ENCODE data around the gene SLC15A3.

SLC15A3 gene

GRCh38 chr11:60951904-60952741 is at the start of gene SLC15A3:
TSS of gene SLC15A3 (minus strand) at chr11:60952176. CDS start at chr11:60951551, 625 bp downstream.
- no peak for DNase-seq (ENCODE audit: insufficient read length, low spot score)
- no peak for FAIRE-seq

DNA sequence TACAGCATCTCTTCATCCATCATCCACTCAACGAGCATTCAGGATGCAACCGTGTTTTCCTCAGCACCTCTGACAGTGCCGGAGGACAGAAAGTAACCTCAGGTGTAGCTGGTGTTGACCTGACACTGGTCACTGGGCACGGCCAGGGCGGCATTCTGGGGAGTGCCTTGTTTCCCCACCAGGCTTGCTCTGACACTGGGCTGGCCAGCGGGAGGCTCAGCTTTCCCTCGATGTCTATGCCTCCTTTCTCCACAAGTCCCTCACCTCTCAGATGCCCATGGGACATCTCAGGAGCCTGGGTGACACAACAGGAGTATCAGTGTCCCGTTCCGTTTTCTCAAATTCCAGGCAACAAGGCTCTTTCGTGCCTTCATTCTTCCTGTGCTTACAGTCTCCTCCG is 48.5 kb upstream of the SLC15A3 start:
- DNase-seq (ENCODE audit: insufficient read length, low spot score): no peak
- FAIRE-seq: no peak
- no peak for TF ChIP-seq CTCF (IDR thresholded peaks at IDR 0.05; ENCODE audit: insufficient read depth, missing control alignments)

More at GRCh38 chr11:60951904-60952741, at the start of gene SLC15A3:
- no peak for TF ChIP-seq CTCF (IDR thresholded peaks at IDR 0.05; ENCODE audit: insufficient read depth, missing control alignments)

GRCh38 chr11:60996381-60997138 is 44.6 kb upstream of the SLC15A3 start:
- FAIRE-seq: no peak
- DNase-seq (ENCODE audit: insufficient read length, low spot score): no peak
- TF ChIP-seq CTCF (IDR thresholded peaks at IDR 0.05; ENCODE audit: insufficient read depth, missing control alignments): no peak

- no peak for TF ChIP-seq CTCF (IDR thresholded peaks at IDR 0.05; ENCODE audit: insufficient read depth, missing control alignments)
- DNase-seq (ENCODE audit: insufficient read length, low spot score) (no peak), FAIRE-seq (no peak)
Observed at GRCh38 chr11:60995798-60996197, 43.8 kb upstream of the SLC15A3 start.

DNA sequence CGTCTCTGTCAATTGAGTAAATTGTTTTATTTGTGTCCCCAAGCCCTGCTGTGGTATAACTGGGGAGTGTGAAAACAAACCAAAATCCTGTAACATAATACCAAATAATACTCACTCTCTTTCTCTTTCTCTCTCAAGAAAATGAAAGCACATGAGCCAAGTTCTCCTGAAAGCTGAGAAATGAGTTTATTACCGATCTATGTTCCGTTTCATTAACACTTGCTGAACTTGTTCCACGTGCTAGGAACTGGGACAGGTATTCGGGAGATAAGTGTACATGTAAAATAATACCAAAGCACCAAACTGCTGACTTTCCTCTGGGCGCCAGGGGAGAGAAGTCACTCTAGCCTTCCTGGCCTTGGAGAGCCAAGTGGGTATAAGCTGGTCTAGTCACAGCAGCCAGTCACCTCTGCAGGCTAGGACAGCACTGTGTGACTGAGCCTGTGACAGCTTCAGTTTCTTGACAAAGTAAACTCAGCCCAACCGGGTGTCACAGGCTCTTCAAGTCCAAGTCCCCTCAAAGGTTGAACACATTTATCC is 42.6 kb upstream of the SLC15A3 start:
- TF ChIP-seq CTCF (IDR thresholded peaks at IDR 0.05; ENCODE audit: insufficient read depth, missing control alignments): no peak
- FAIRE-seq (no peak), DNase-seq (ENCODE audit: insufficient read length, low spot score) (no peak)

GRCh38 chr11:60993615-60994014 is 41.6 kb upstream of the SLC15A3 start:
- TF ChIP-seq CTCF (IDR thresholded peaks at IDR 0.05; ENCODE audit: insufficient read depth, missing control alignments): no peak
- DNase-seq (ENCODE audit: insufficient read length, low spot score) (no peak), FAIRE-seq (no peak)
